ENCODE data around the gene EFCAB9. TPM values are rescaled to one million over a fixed set of nuclear protein-coding genes. Genes with fewer than 3 reads are reported as not detected.

EFCAB9 gene
- total RNA-seq, 4 donors from 2014 or later: not detected

- peaks cover 0 to 9% (median 0%) of the 10 kb centered on the region in 3 donors for H3K36me3 ChIP-seq
- no peak overlapping the region for H3K27ac ChIP-seq
- H3K4me1 ChIP-seq: no peaks in the 10 kb centered on the region
- peaks cover 0 to 4% (median 0%) of the 10 kb centered on the region in 4 donors for H3K9me3 ChIP-seq
- no peak overlapping the region for H3K4me3 ChIP-seq
- no peaks in the 10 kb centered on the region for H3K27me3 ChIP-seq
- no peak for TF ChIP-seq CTCF (IDR thresholded peaks at IDR 0.05)
- TF ChIP-seq POLR2A (IDR thresholded peaks at IDR 0.05): no peak
- no peak for DNase-seq
These were observed 57.4 kb downstream of the EFCAB9 start for GRCh38 chr5:172251419-172251818.

GRCh38 chr5:172252501-172252900 lies 58.5 kb downstream of the EFCAB9 start:
- H3K4me3 ChIP-seq: no peak overlapping the region
- TF ChIP-seq POLR2A (IDR thresholded peaks at IDR 0.05) (no peak), CTCF (IDR thresholded peaks at IDR 0.05) (no peak)
- no peaks in the 10 kb centered on the region for H3K4me1 ChIP-seq
- H3K27ac ChIP-seq: no peak overlapping the region
- H3K27me3 ChIP-seq: no peaks in the 10 kb centered on the region
- peaks cover 0 to 9% (median 0%) of the 10 kb centered on the region in 3 donors for H3K36me3 ChIP-seq
- DNase-seq: no peak
- H3K9me3 ChIP-seq: peaks cover 0 to 4% (median 0%) of the 10 kb centered on the region in 4 donors

Small RNA genes within 50 kb of the gene (small RNA-seq; reads per million reads assigned to genes)
- 0 reads per million in 2 donors for gene RF00191

Other genes starting within 250 kb of the EFCAB9 start
- 10 to 100 TPM; 40.7 to 76.7 (median 49.1) TPM for gene FBXW11, start 187.5 kb upstream of the EFCAB9 start, total RNA-seq
- gene STK10, start 5.9 kb upstream of the EFCAB9 start, total RNA-seq: 100 to 1,000 TPM in 1 of 4 donors, 10 to 100 TPM in 3; 26.3 to 202 (median 68.1) TPM
- 10 to 100 TPM; 21.6 to 38.2 (median 25.2) TPM for gene UBTD2, start 89.6 kb downstream of the EFCAB9 start, total RNA-seq